HG03439 (cell line): ENCODE results near the gene ACBD7.

Source experiments
- ATAC-seq: cut with Tn5 transposase; IDR thresholded peaks from one replicate; pipeline ENCODE4 v1.9.1; 2021; ENCODE audit warnings: mild to moderate bottlenecking, moderate library complexity; ENCODE audit not compliant: unreplicated experiment

ACBD7 gene

GRCh38 chr10:15092855-15093408, 4.4 kb upstream of the ACBD7 start:
- ATAC-seq: no peak

- no peak for ATAC-seq
Observed at GRCh38 chr10:15091418-15091817, 2.8 kb upstream of the ACBD7 start.

GRCh38 chr10:15084502-15084922, 4.1 kb downstream of the ACBD7 start:
- ATAC-seq: no peak

GRCh38 chr10:15083674-15084501, 4.7 kb downstream of the ACBD7 start:
- no peak for ATAC-seq

- no peak for ATAC-seq
Observed at GRCh38 chr10:15075421-15075820, 13.2 kb downstream of the ACBD7 start.

- ATAC-seq: no peak
Observed at GRCh38 chr10:15072358-15072757, 16.2 kb downstream of the ACBD7 start.

- ATAC-seq: no peak
Observed at GRCh38 chr10:15069230-15069629, 19.3 kb downstream of the ACBD7 start.

- no peak for ATAC-seq
Observed at GRCh38 chr10:15068802-15069201, 19.8 kb downstream of the ACBD7 start.

GRCh38 chr10:15067154-15067553, 21.4 kb downstream of the ACBD7 start:
- no peak for ATAC-seq

- no peak for ATAC-seq
Observed at GRCh38 chr10:15060638-15061037, 27.9 kb downstream of the ACBD7 start.

GRCh38 chr10:15059914-15060313, 28.7 kb downstream of the ACBD7 start:
- ATAC-seq: no peak

- no peak for ATAC-seq
Observed at GRCh38 chr10:15058689-15059088, 29.9 kb downstream of the ACBD7 start.

- ATAC-seq: no peak
Observed at GRCh38 chr10:15053061-15053460, 35.5 kb downstream of the ACBD7 start.

- no peak for ATAC-seq
Observed at GRCh38 chr10:15052121-15052520, 36.5 kb downstream of the ACBD7 start.

GRCh38 chr10:15049533-15049932, 39.0 kb downstream of the ACBD7 start:
- no peak for ATAC-seq

GRCh38 chr10:15046626-15047025, 42.0 kb downstream of the ACBD7 start:
- no peak for ATAC-seq

GRCh38 chr10:15045380-15045779, 43.2 kb downstream of the ACBD7 start:
- ATAC-seq: no peak

- no peak for ATAC-seq
Observed at GRCh38 chr10:15043674-15044073, 44.9 kb downstream of the ACBD7 start, which contains the start of gene OLAH. OLAH (plus strand) TSS chr10:15043943; CDS start chr10:15047289, 3,346 bp downstream.

- no peak for ATAC-seq
Observed at GRCh38 chr10:15038416-15038815, 50.2 kb downstream of the ACBD7 start.

GRCh38 chr10:15037691-15038090, 50.9 kb downstream of the ACBD7 start:
- no peak for ATAC-seq

- no peak for ATAC-seq
Observed at GRCh38 chr10:15035385-15036301, 52.9 kb downstream of the ACBD7 start.
